GM18499 (cell line): Measurements from ENCODE around the gene CD53.
"Not testable (repeated sequence)": the region's sequence is repeated elsewhere in the genome, so short reads cannot be mapped to it uniquely, and the experiment has no call there.

Source experiments
- ATAC-seq: cut with Tn5 transposase; IDR thresholded peaks from one replicate; pipeline ENCODE4 v1.9.1; 2021; ENCODE audit warnings: moderate number of reproducible peaks; ENCODE audit not compliant: insufficient read depth, unreplicated experiment

Gene CD53

DNA sequence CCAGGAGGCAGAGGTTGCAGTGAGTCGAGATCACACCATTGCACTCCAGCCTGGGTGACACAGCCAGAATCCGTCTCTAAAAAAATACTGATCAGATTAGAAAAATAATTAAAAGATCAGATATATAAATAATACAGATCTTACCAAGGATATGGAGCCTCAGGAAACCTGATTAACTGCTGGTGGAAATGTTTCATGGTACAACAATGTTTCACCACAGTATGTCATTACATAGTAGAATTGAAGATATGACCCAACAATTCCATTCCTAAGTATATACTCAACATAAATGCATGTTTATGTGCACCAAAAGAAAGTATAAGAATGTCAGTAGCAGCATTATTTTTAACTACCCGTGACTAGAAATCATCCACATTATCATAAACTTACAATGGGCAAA, 41.7 kb downstream of the CD53 start:
- no peak for ATAC-seq

DNA sequence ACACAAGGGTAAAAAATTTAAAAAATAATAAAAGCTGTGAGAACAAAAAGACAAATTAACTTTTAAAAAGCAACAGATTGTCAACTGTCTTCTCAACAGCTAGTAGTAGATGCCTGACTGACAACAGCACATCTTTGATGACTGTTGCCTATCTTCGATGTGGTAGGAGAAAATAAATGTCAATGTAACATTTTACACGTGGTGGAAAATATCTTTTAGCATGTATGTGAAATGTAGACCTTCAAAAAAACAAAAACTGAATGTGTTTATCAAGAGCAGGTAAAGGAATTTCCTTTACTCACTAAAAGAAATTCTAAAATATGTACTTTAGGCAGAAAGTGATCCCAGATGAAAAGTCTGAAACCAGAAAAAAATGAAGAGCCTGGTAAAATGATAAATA, 42.9 kb downstream of the CD53 start:
- no peak for ATAC-seq

DNA sequence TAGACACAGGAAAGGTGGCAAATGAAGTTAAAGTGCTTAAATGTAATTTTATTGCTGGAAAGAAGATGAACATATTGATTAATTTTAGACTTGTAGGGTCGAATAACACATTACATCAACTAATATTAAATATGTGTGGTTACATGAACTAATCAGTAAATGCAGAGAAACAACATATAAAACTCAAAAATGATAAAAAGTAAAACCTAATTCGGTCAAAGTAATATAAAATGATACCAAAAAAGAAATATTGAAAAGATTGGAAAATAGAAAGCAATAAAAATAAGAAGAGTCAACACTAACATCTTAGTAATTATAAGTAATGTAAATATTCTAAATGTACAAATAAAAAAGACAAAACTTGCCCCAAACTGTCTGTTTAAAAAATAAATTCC, 43.3 kb downstream of the CD53 start:
- no peak for ATAC-seq

DNA sequence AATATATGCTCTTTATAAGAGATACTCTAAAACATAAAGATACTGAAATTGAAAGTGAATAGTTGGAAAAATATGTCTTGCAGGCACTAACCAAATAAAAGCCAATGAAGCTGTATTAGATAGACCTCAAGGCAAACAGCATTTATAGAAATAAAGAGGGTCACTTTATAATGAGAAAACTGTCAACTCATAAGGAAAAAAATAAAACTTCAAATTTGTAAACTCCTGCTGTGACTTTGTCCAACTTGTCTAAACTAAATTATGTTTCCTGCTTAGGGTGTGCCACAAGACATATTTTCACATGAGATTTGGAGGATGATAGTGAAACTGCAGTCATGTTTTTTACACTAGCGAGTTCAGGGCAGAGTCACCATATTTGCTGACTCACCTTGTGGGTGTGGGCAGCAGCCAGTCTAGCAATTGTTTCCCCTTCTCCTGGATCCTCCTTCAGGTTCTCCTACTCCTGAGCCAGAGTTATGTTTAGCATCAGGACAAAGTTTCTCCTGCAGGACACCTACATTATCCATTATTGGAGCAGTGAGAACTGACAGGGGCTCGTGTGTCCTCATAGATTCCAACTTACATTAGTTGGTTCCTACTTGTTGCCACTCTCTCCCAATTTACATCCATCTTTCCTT, 43.8 kb downstream of the CD53 start:
- ATAC-seq, result peak; percentile 52

DNA sequence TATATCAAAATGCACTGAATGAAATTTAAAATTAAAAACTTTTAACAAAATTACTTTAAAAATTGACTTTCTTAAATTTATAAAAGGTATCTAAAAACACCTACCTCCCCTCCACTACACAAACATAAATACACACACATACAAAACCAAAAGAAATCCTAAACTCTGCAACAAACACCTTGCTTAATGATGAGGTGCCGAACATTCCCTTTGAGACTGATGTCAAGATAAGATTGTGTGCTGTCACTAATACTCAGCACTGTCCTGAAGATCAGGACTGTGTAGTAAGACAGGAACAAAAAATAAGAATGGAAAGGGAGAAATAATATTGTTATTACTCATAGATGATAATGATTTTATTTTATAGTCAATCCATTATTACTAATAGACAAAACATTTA, 45.1 kb downstream of the CD53 start:
- no peak for ATAC-seq

DNA sequence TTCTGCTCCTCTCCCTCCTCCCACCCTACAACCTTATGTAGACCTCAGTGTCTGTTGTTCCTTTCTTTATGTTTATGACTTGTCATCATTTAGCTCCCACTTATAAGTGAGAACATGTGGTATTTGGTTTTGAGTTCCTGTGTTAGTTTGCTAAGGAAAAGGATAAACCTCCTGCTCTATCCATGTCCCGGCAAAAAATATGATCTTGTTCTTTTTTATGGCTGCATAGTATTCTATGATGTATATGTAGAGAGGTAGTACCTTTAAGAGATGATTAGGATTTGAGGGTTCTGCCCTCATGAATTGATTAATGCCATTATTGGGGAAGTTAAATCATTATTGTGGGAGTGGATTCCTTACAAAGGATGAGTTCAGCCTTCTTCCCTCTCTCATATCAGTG, 49.0 kb downstream of the CD53 start:
- no peak for ATAC-seq

DNA sequence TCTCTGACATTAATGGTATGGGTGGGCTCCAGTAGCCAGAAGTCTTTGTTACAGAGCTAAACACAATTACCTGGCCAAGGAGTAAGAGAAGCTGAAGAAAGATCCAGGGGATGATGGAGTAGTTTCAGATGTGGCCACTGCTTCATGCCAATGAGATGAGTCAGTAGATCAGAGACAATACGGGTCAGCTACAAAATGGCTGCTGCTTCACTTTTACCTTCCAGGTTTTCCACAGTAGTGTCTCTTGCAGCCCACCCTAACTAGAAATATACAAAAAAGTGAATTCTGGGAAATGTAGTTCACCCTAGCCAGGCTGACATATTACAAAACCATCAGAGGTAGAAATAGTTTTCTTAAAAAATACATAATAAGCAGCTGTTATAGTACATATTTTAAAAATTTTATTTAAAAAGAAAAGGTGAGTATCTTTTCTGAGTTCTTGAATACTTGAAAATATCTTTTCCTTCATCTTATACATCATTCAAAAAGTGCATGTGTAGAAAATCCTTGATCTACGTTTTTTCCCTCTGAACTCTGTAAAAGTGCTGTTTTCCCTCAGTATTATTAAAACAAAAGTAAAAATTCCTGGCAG, 54.6 kb downstream of the CD53 start:
- ATAC-seq, result no peak

DNA sequence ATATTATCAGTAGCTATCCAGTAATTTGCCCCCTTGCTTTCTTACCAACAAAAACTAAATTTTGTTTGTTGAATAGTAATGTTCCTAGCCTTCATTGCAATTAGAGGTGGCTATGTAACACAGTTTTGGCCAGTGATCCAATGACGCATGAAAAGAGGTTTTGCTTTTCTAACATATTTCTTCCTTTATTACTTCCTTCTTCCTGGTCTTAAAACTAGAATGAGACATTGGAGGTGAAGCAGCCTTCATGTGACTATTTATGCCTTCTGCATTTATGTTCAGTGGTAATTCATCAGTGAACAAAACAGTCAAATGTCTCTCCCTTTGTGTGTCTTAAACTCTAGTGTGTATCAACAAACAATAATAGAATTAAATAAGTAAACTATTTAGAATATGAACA, 55.2 kb downstream of the CD53 start:
- no peak for ATAC-seq

DNA sequence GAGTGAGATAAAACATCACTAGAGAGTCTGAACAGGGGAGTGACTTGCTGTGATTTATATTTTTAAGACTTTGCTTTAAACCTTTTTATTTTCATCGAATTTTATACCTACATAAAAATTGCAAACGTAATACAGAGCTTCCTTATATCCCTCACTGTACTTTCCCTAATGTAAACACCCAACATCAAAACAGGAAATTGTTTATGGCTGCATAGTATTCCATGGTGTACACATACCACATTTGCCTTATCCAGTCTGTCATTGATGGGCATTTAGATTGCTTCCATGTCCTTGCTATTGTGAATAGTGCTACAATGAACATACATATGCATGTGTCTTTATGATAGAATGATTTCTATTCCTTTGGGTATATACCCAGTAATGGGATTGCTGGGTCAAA, 56.0 kb downstream of the CD53 start:
- ATAC-seq, result no peak

DNA sequence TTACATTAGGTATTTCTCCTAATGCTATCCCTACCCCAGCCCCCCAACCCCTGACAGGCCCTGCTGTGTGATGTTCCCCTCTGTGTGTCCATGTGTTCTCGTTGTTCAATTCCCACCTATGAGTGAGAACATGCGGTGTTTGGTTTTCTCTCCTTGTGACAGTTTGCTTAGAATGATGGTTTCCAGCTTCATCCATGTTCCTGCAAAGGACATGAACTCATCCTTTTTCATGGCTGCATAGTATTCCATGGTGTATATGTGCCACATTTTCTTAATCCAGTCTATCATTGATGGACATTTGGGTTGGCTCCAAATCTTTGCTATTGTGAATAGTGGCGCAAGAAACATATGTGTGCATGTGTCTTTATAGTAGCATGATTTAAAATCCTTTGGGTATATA, 58.1 kb downstream of the CD53 start:
- not testable (repeated sequence) for ATAC-seq

DNA sequence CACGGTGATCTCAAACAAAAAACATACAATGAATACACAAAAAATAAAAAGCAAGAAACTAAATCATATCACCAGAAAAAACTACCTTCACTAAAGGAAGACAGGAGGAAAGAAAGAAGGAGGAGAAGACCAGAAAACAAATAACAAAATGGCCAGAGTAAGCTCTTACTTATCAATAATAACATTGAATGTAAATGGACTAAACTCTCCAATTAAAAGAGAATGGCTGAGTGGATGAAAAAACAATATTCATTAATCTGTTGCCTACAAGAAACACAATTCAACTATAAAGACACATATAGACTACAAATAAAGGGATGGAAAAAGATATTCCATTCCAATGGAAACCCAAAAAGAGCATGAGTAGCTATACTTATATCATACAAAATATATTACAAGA, 63.6 kb downstream of the CD53 start:
- no peak for ATAC-seq

DNA sequence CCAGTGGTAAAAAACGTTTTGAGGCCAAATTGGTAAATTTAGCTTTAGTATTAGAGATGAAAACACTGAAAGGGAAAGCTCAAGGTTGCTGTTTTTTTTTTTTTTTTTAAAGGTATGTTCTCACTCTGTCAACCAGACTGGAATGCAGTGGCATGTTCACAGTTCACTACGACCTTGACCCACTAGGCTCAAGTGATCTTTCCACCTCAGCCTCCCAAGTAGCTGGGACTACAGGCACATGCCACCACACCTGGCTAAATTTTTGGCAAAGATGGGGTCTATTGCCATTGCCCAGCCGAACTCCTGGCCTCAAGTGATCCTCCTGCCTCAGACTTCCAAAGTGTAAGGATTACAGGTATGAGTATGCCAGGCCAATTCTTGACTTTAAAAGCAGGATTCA, 71.9 kb downstream of the CD53 start:
- ATAC-seq, result no peak

DNA sequence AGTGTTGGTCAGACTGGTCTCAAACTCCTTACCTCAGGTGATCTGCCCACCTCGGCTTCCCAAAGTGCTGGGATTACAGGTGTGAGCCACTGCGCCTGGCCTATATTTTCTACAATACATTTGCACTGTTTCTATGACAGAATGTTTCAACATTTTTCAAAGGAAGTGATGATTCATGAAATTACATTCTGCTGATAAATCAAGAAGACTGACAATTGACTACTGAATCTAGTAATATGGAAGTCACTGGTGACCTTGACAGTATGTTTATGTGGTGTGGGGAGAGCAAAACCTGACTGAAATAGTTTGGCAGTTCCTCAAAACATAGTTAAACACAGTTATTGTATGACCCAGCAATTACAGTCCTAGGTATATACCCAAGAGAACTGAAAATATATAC, 72.7 kb downstream of the CD53 start:
- no peak for ATAC-seq

DNA sequence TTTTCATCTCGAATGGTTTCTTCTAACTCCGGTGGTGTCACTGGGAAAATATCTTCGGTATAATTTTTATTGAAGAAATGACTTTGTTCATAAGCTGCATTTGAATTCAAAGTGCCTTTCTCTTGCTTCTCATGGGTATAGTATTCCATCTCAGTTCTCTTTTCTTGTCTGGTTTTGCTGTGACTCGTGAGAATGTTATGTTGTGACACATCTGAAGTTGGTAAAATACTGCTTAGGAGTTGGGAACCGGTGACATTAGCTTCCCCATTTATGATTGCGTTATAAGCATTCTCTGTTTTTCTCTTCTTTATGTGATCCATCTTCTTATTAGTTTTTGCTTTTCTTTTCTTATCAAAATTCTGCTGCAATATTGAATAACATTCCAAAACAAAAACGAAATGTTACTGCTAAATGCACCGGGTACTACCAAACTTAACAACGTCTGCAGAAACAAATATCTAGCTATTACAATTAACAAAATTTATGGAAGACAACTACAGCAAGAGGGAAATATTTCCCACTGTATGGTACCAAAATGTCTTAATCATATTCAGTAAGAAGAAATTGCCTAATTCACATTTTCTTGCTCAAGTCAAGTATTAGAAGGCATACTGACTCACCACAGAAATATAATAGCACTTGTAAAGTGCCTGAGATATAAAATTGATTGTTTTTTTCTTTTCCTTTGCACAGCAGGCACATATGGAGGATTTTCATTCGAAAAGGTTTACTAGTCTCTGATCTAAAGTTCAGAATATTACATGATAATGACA, 75.3 kb downstream of the CD53 start:
- ATAC-seq, result no peak
